Activated naive CD8-positive, alpha-beta T cell treated with anti-CD3 and anti-CD28 coated beads for 36 hours (primary cell): ENCODE results near the gene PAPPA. TPM values are rescaled to one million over a fixed set of nuclear protein-coding genes. Genes with fewer than 3 reads are reported as not detected.

Experiments
- DNase-seq: peaks from one replicate; pipeline ENCODE4 v3.0.0; 2021
- H3K27ac Mint-ChIP-seq: one replicate; pipeline ENCODE4 v1.8.0; 2022; ENCODE audit warnings: mild to moderate bottlenecking, moderate library complexity, mixed read lengths
- H3K27me3 Mint-ChIP-seq: one replicate; pipeline ENCODE4 v1.8.0; 2022; ENCODE audit warnings: mild to moderate bottlenecking, mixed read lengths
- H3K36me3 Mint-ChIP-seq: one replicate; pipeline ENCODE4 v1.8.0; 2021; ENCODE audit warnings: mild to moderate bottlenecking, mixed read lengths
- H3K4me1 Mint-ChIP-seq: one replicate; pipeline ENCODE4 v1.8.0; 2021; ENCODE audit warnings: mixed read lengths
- H3K4me3 Mint-ChIP-seq: one replicate; pipeline ENCODE4 v1.8.0; 2022; ENCODE audit warnings: mild to moderate bottlenecking, moderate library complexity, mixed read lengths
- H3K9me3 Mint-ChIP-seq: one replicate; pipeline ENCODE4 v1.8.0; 2022; ENCODE audit warnings: mixed read lengths
- total RNA-seq, 2 experiments: library from RNA; stranded (reverse); gene quantifications; one replicate each; pipeline ENCODE4 v1.2.3, GENCODE V29; 2021

The PAPPA gene
- total RNA-seq, 2 experiments from 2014 or later = not detected

- no peak for DNase-seq
- Mint-ChIP-seq H3K36me3 (no peaks in the 10 kb centered on the region), H3K9me3 (no peaks in the 10 kb centered on the region), H3K27ac (no peak overlapping the region), H3K4me3 (no peak overlapping the region), H3K4me1 (no peaks in the 10 kb centered on the region), H3K27me3 (peaks cover 6% of the 10 kb centered on the region)
Measured at GRCh38 chr9:116285320-116285719, 131.7 kb downstream of the PAPPA start.

GRCh38 chr9:116286297-116286696 is 132.7 kb downstream of the PAPPA start:
- DNase-seq = no peak
- Mint-ChIP-seq H3K27me3 (peaks cover 6% of the 10 kb centered on the region), H3K36me3 (no peaks in the 10 kb centered on the region), H3K27ac (no peak overlapping the region), H3K4me1 (no peaks in the 10 kb centered on the region), H3K4me3 (no peak overlapping the region), H3K9me3 (peaks cover 2% of the 10 kb centered on the region)

GRCh38 chr9:116287721-116288120 is 134.1 kb downstream of the PAPPA start:
- no peak for DNase-seq
- H3K27ac Mint-ChIP-seq = no peak overlapping the region
- no peaks in the 10 kb centered on the region for H3K36me3 Mint-ChIP-seq
- no peaks in the 10 kb centered on the region for H3K4me1 Mint-ChIP-seq
- H3K27me3 Mint-ChIP-seq = peaks cover 6% of the 10 kb centered on the region
- no peak overlapping the region for H3K4me3 Mint-ChIP-seq
- H3K9me3 Mint-ChIP-seq = peaks cover 2% of the 10 kb centered on the region

- Mint-ChIP-seq H3K36me3 (no peaks in the 10 kb centered on the region), H3K27ac (no peak overlapping the region), H3K27me3 (peaks cover 6% of the 10 kb centered on the region), H3K4me1 (no peaks in the 10 kb centered on the region), H3K9me3 (peaks cover 2% of the 10 kb centered on the region), H3K4me3 (no peak overlapping the region)
- DNase-seq = no peak
Measured at GRCh38 chr9:116288658-116289057, 135.1 kb downstream of the PAPPA start.

GRCh38 chr9:116297346-116297745 is 143.8 kb downstream of the PAPPA start:
- no peak for DNase-seq
- H3K27ac Mint-ChIP-seq = no peak overlapping the region
- H3K9me3 Mint-ChIP-seq = no peaks in the 10 kb centered on the region
- no peak overlapping the region for H3K4me3 Mint-ChIP-seq
- peaks cover 9% of the 10 kb centered on the region for H3K27me3 Mint-ChIP-seq
- no peaks in the 10 kb centered on the region for H3K36me3 Mint-ChIP-seq
- H3K4me1 Mint-ChIP-seq = no peaks in the 10 kb centered on the region

GRCh38 chr9:116298249-116298648 is 144.7 kb downstream of the PAPPA start:
- H3K36me3 Mint-ChIP-seq = no peaks in the 10 kb centered on the region

GRCh38 chr9:116298878-116299391 is 145.3 kb downstream of the PAPPA start:
- no peak for DNase-seq
- Mint-ChIP-seq H3K36me3 (no peaks in the 10 kb centered on the region), H3K4me3 (no peak overlapping the region), H3K9me3 (no peaks in the 10 kb centered on the region), H3K27ac (no peak overlapping the region), H3K27me3 (peaks cover 12% of the 10 kb centered on the region), H3K4me1 (no peaks in the 10 kb centered on the region)

More at GRCh38 chr9:116298249-116298648, 144.7 kb downstream of the PAPPA start:
- Mint-ChIP-seq H3K4me3 (no peak overlapping the region), H3K27me3 (peaks cover 12% of the 10 kb centered on the region), H3K9me3 (no peaks in the 10 kb centered on the region), H3K4me1 (no peaks in the 10 kb centered on the region), H3K27ac (no peak overlapping the region)
- DNase-seq = no peak

- Mint-ChIP-seq H3K36me3 (no peaks in the 10 kb centered on the region), H3K27ac (no peak overlapping the region)
- DNase-seq = no peak
Measured at GRCh38 chr9:116300360-116300870, 146.8 kb downstream of the PAPPA start.

GRCh38 chr9:116303270-116303669 is 149.7 kb downstream of the PAPPA start:
- no peaks in the 10 kb centered on the region for H3K36me3 Mint-ChIP-seq
- no peak overlapping the region for H3K4me3 Mint-ChIP-seq
- DNase-seq = no peak
- peaks cover 12% of the 10 kb centered on the region for H3K27me3 Mint-ChIP-seq
- no peaks in the 10 kb centered on the region for H3K9me3 Mint-ChIP-seq
- H3K4me1 Mint-ChIP-seq = no peaks in the 10 kb centered on the region
- no peak overlapping the region for H3K27ac Mint-ChIP-seq

More at GRCh38 chr9:116300360-116300870, 146.8 kb downstream of the PAPPA start:
- Mint-ChIP-seq H3K4me1 (no peaks in the 10 kb centered on the region), H3K27me3 (peaks cover 12% of the 10 kb centered on the region), H3K4me3 (no peak overlapping the region), H3K9me3 (no peaks in the 10 kb centered on the region)

- H3K4me3 Mint-ChIP-seq = no peak overlapping the region
- H3K27me3 Mint-ChIP-seq = peaks cover 12% of the 10 kb centered on the region
- H3K27ac Mint-ChIP-seq = no peak overlapping the region
- DNase-seq = no peak
- no peaks in the 10 kb centered on the region for H3K36me3 Mint-ChIP-seq
- no peaks in the 10 kb centered on the region for H3K9me3 Mint-ChIP-seq
- H3K4me1 Mint-ChIP-seq = no peaks in the 10 kb centered on the region
Measured at GRCh38 chr9:116303886-116304538, 150.4 kb downstream of the PAPPA start.

GRCh38 chr9:116304761-116305160 is 151.2 kb downstream of the PAPPA start:
- DNase-seq = no peak

GRCh38 chr9:116308076-116308475 is 154.5 kb downstream of the PAPPA start:
- H3K27ac Mint-ChIP-seq = no peak overlapping the region
- peaks cover 3% of the 10 kb centered on the region for H3K27me3 Mint-ChIP-seq
- H3K36me3 Mint-ChIP-seq = no peaks in the 10 kb centered on the region
- no peaks in the 10 kb centered on the region for H3K4me1 Mint-ChIP-seq
- H3K9me3 Mint-ChIP-seq = no peaks in the 10 kb centered on the region
- H3K4me3 Mint-ChIP-seq = no peak overlapping the region
- no peak for DNase-seq

More at GRCh38 chr9:116304761-116305160, 151.2 kb downstream of the PAPPA start:
- Mint-ChIP-seq H3K4me3 (no peak overlapping the region), H3K4me1 (no peaks in the 10 kb centered on the region), H3K27me3 (peaks cover 12% of the 10 kb centered on the region), H3K9me3 (no peaks in the 10 kb centered on the region), H3K27ac (no peak overlapping the region), H3K36me3 (no peaks in the 10 kb centered on the region)

GRCh38 chr9:116309900-116310611 is 156.5 kb downstream of the PAPPA start:
- no peak for DNase-seq
- Mint-ChIP-seq H3K4me3 (no peak overlapping the region), H3K4me1 (no peaks in the 10 kb centered on the region), H3K9me3 (no peaks in the 10 kb centered on the region), H3K36me3 (no peaks in the 10 kb centered on the region), H3K27me3 (peaks cover 3% of the 10 kb centered on the region), H3K27ac (no peak overlapping the region)

GRCh38 chr9:116312221-116312620 is 158.6 kb downstream of the PAPPA start:
- no peak overlapping the region for H3K4me3 Mint-ChIP-seq
- no peak overlapping the region for H3K27ac Mint-ChIP-seq
- no peaks in the 10 kb centered on the region for H3K27me3 Mint-ChIP-seq
- H3K9me3 Mint-ChIP-seq = no peaks in the 10 kb centered on the region
- H3K4me1 Mint-ChIP-seq = no peaks in the 10 kb centered on the region
- no peak for DNase-seq
- no peaks in the 10 kb centered on the region for H3K36me3 Mint-ChIP-seq

- H3K9me3 Mint-ChIP-seq = no peaks in the 10 kb centered on the region
- no peak for DNase-seq
- no peaks in the 10 kb centered on the region for H3K27me3 Mint-ChIP-seq
- H3K36me3 Mint-ChIP-seq = no peaks in the 10 kb centered on the region
- no peaks in the 10 kb centered on the region for H3K4me1 Mint-ChIP-seq
- H3K27ac Mint-ChIP-seq = no peak overlapping the region
- H3K4me3 Mint-ChIP-seq = no peak overlapping the region
Measured at GRCh38 chr9:116313638-116314037, 160.0 kb downstream of the PAPPA start.
